ENCODE results near the gene CALML6. TPM values are rescaled to one million over a fixed set of nuclear protein-coding genes. Genes with fewer than 3 reads are reported as not detected.

Gene CALML6
- total RNA-seq, 2 experiments from 2014 or later, result 0.54 to 5.1 TPM

GRCh38 chr1:1910651-1911331 is 4.3 kb upstream of the CALML6 start:
- peaks cover 40% of the 10 kb centered on the region for H3K4me1 ChIP-seq (ENCODE audit: insufficient read depth, low read length, poor library complexity, severe bottlenecking)
- intact Hi-C loops (cut with micrococcal nuclease; ENCODE audit: unreplicated experiment), result no loop called here
- no peaks in the 10 kb centered on the region for H3K79me2 ChIP-seq (ENCODE audit: insufficient read depth, low read depth, low read length)
- ChIA-PET CTCF (ENCODE audit: unreplicated experiment) (no interaction called here), POLR2A (interaction anchor here (0.6 kb wide), 1 partner anchor 75 kb away, joined by 6 read pairs; no protein-coding TSS in a partner anchor)
- no peaks in the 10 kb centered on the region for H4K20me1 ChIP-seq (ENCODE audit: insufficient read depth, low read length)
- TF ChIP-seq EZH2phosphoT487 (IDR thresholded peaks at IDR 0.05; ENCODE audit: borderline replicate concordance, low read depth, low read length), result no peak
- no peak for TF ChIP-seq CTCF (conservative IDR thresholded peaks at IDR 0.05; ENCODE audit: low read length)
- no peaks in the 10 kb centered on the region for H3K9me2 ChIP-seq (ENCODE audit: insufficient read depth, low read length)
- H3K9me3 ChIP-seq (ENCODE audit: low read length), result no peaks in the 10 kb centered on the region
- 0 out of 2 replicates have a peak overlapping the region, but pooled peaks have one; percentile 36 for H3K4me2 ChIP-seq (ENCODE audit: low read length)
- no peaks in the 10 kb centered on the region for H3K36me3 ChIP-seq (ENCODE audit: insufficient read depth, low read length)
- no peak for DNase-seq (ENCODE audit: low spot score)
- BruUV-seq (replicated peaks), result no TSS peak
- no peak overlapping the region for H3K4me3 ChIP-seq (ENCODE audit: low read depth, low read length, poor library complexity, severe bottlenecking)
- no peak overlapping the region for H3K27ac ChIP-seq (ENCODE audit: low read depth, low read length, poor library complexity, severe bottlenecking)
- no peak overlapping the region for H2AFZ ChIP-seq (ENCODE audit: low read length)

GRCh38 chr1:1911350-1912041 is 3.6 kb upstream of the CALML6 start:
- no TSS peak for BruUV-seq (replicated peaks)
- H3K4me2 ChIP-seq (ENCODE audit: low read length), result no peak overlapping the region
- H3K27ac ChIP-seq (ENCODE audit: low read depth, low read length, poor library complexity, severe bottlenecking), result no peak overlapping the region
- no peaks in the 10 kb centered on the region for H3K79me2 ChIP-seq (ENCODE audit: insufficient read depth, low read depth, low read length)
- DNase-seq (ENCODE audit: low spot score), result no peak
- H2AFZ ChIP-seq (ENCODE audit: low read length), result no peak overlapping the region
- H4K20me1 ChIP-seq (ENCODE audit: insufficient read depth, low read length), result no peaks in the 10 kb centered on the region
- H3K4me1 ChIP-seq (ENCODE audit: insufficient read depth, low read length, poor library complexity, severe bottlenecking), result peaks cover 33% of the 10 kb centered on the region
- intact Hi-C loops (cut with micrococcal nuclease; ENCODE audit: unreplicated experiment), result no loop called here
- ChIA-PET POLR2A (no interaction called here), CTCF (ENCODE audit: unreplicated experiment) (no interaction called here)
- H3K4me3 ChIP-seq (ENCODE audit: low read depth, low read length, poor library complexity, severe bottlenecking), result no peak overlapping the region
- no peaks in the 10 kb centered on the region for H3K9me2 ChIP-seq (ENCODE audit: insufficient read depth, low read length)
- no peaks in the 10 kb centered on the region for H3K36me3 ChIP-seq (ENCODE audit: insufficient read depth, low read length)
- H3K9me3 ChIP-seq (ENCODE audit: low read length), result no peaks in the 10 kb centered on the region
- TF ChIP-seq EZH2phosphoT487 (IDR thresholded peaks at IDR 0.05; ENCODE audit: borderline replicate concordance, low read depth, low read length) (no peak), CTCF (conservative IDR thresholded peaks at IDR 0.05; ENCODE audit: low read length) (no peak)

All from OCI-LY7 (cell line).